CD4-positive, alpha-beta T cell treated with Interleukin-4 for 4 hours (primary cell): ENCODE results near the gene B3GLCT.

Source experiments
- DNase-seq: peaks from one replicate; pipeline ENCODE4 v3.0.0-alpha.2; 2020

The B3GLCT gene

DNA sequence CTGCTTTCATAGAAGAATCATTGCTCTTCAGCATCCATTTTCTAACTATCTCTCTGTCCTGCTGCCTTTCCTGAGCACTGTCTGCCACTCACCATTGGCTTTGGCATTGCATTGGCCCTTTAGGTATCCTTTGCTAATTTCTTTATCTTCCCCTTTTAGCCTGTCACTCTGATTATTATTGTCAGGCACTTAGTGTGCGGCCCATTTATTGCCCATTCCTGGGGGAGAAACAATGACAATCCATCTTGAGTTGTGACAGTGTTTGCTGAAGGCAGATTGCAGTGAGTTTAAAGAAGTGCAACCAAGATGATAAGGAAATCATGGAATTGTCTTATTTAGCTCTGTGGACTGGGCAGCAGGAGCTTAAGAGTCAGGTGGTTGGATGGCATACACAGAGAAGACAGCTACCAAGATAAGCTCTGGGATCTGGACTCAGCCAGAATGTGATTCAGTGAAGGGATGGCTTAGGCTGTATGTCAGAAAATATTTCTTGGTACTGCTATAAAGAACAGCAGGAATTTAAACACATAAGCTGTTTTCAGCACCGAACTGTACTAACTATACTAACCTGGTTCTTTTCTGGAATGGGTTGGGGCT, 25.3 kb downstream of the B3GLCT start:
- DNase-seq = no peak

DNA sequence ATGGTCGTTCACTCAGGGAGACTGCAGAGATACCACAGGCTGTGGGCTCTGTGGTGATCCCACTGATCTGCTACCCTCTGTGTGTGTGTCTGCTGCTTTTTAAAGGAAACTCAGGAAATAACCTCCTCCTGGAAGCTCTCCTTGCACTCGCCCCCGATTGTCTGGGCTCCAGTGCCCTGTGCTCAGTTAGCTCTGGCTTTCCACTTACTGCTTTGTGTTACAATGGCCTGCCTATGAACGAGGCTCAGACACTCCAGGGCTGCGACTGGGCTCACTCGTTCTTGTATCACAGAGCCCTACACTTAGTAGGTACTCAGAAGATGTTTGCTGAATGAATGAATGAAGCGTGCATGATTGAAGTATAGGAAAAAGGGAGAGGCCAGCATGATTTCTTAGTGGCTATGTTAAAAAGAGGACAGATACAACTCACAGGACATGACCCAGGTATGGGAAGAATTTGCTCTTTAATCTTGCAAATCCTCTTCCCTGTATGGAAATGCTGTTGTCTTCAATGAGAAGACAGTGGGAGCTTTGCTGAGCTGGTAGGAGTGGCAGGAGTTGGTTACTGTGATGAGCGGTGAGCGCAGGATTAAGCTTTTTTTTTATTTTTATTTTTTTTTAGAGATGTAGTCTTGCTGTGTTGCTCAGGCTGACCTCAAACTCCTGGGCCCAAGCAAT, 26.4 kb downstream of the B3GLCT start:
- no peak for DNase-seq

- no peak for DNase-seq
Measured at GRCh38 chr13:31227063-31227462, 27.3 kb downstream of the B3GLCT start.

- DNase-seq = no peak
Measured at GRCh38 chr13:31227870-31228269, 28.1 kb downstream of the B3GLCT start.

GRCh38 chr13:31234729-31235128, 35.0 kb downstream of the B3GLCT start:
- no peak for DNase-seq

- DNase-seq = peak; percentile 18
Measured at GRCh38 chr13:31236211-31236786, 36.5 kb downstream of the B3GLCT start.

GRCh38 chr13:31240921-31241320, 41.1 kb downstream of the B3GLCT start:
- no peak for DNase-seq

DNA sequence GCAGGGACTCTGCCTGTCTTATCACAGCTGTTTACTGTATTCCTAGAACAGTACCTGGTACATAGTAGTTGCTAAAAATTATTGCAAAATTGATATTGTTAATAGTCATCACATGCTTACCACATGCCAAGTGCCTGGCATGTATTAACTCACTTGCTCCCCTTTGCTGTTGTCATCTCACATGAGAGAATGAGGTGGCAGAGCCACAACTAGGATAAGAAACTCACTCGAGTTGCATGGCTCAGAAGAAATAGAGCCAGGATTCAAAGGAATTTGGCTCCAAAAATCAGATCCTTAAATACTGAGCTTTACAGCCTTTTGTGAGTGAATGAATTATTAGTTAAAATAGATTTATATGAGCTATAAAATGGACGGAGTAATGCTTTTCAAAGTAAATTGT, 42.6 kb downstream of the B3GLCT start:
- no peak for DNase-seq

DNA sequence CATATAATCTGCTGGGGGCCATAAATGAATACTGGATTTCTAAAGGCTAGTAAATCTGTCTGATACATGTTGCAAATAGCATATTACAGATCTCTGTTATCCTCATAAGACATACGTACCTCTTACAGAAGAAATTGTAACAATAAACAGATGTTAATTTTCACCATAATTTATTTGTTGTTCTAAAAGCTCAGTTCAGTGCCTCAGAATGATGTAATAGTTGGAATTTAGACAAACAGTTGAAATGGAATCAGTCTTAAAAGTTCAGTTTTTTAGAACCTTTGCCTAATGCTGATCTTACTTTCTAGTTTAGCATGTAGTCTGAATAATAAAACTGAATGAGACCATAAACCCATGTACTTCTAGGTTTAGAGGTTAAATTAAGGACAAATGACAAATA, 43.1 kb downstream of the B3GLCT start:
- no peak for DNase-seq

DNA sequence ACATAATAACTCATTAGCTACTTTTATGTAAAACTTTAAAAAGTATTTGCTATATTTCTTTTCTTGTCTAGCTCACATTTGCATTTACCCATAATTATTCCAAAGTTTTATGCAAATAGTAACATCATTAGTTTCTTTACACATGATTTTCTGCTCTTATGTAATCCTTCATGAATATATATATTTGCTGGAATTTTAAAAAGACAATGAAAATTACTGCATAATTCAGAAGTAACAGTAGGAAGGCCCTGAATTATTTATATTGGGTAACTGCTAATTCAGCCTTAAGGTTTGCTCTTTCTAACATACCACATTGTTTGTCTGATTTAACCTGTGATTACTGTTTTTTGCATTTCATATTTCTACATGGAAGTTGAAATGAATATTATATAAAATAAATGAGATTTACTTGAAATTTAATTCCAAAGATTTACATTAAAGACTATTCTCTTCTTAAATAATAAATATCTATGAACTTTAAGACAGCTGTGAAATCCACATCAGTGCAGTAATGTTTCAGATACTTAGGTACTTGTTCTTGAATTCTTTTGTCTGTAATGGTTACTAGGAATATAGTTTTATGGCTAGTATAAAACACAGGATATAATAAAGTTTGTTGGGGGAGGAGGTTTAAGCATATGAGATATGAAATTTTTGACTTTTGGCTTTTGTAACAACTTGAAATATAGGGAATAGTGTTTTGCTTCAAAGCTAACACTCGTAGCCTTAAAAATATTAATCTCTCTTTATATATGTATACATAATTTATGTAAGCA, 46.0 kb downstream of the B3GLCT start:
- no peak for DNase-seq

DNA sequence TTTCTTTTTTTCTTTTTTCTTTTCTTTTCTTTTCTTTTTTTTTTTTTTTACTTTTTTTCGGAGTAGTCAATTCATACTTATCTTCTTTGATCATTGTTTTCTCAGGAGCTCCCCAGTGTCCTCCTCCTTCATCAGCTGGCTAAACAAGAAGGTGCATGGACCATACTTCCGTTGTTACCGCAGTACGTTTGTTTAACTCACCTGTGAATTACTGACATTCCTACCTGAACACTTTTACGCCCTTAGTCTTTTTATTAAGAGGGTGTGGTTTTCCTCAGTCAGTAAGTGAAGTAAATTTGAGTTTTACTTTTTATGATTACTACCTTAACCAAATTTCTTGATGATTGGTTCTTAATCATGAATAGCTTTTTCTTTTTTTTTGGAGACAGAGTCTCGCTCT, 47.1 kb downstream of the B3GLCT start:
- no peak for DNase-seq

GRCh38 chr13:31248361-31248760, 48.6 kb downstream of the B3GLCT start:
- no peak for DNase-seq

GRCh38 chr13:31248965-31249539, 49.3 kb downstream of the B3GLCT start:
- DNase-seq = no peak

- no peak for DNase-seq
Measured at GRCh38 chr13:31250435-31250834, 50.7 kb downstream of the B3GLCT start.

GRCh38 chr13:31261241-31261640, 61.5 kb downstream of the B3GLCT start:
- DNase-seq = no peak

DNA sequence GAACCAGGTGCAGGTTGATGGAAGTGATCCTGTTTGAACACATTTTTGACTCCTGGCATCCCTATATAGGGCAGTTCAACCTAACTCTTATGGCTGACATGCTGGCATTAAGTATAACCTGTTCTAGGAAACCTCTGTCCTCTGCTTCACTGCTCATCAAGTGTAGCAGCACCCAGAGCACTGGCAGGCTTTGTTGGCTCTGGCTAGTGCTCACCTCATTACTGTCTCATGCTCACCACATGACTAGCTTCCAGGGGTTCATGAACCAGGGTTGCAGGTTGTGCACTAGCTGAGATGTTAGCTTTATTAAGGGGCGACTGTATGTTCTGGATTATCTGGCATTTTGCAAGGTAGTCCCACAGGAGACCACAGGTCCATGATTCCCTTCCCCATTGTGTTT, 63.6 kb downstream of the B3GLCT start:
- DNase-seq = no peak

- DNase-seq = no peak
Measured at GRCh38 chr13:31264151-31264550, 64.4 kb downstream of the B3GLCT start.

- DNase-seq = no peak
Measured at GRCh38 chr13:31267126-31267784, 67.5 kb downstream of the B3GLCT start.

GRCh38 chr13:31274390-31274789, 74.6 kb downstream of the B3GLCT start:
- no peak for DNase-seq

- no peak for DNase-seq
Measured at GRCh38 chr13:31276421-31276820, 76.6 kb downstream of the B3GLCT start.

- no peak for DNase-seq
Measured at GRCh38 chr13:31278869-31279268, 79.1 kb downstream of the B3GLCT start.

DNA sequence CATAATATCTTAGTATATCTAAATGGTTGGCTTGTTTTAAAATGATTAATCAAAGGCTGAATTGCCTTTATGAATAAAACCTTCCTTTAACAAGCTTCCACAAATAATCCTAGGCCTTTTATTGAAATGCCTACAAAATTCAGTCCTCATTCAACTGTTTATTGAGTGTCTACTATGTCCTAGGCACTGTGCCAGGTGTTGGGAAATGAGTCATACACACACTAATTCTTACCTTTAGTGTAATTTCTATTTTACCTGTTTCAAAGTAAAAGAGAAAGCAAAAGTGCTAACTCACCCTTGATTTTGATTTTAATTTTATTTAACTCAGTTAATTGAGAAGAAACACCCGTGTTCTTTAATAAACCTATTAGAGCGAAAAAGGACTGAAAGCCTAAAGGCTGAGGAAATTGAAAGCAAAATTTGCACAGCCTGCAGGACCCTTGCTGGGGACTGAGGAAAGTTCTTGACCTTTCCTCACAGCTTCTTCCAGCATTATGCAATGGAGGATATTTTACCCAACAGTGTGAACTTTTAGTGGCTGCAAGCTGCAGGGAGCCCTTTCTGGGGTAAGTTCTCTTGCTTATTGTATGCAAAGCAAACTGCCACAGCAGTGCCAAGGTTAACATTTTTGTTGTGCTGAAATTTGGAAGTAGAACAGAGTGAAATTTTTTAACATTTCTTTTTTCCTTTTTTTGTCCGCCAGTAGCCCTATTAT, 83.1 kb downstream of the B3GLCT start:
- DNase-seq = no peak
